ENCODE data around the gene RNF149.
"Not testable (repeated sequence)": the region's sequence is repeated elsewhere in the genome, so short reads cannot be mapped to it uniquely, and the experiment has no call there.

Gene RNF149

DNA sequence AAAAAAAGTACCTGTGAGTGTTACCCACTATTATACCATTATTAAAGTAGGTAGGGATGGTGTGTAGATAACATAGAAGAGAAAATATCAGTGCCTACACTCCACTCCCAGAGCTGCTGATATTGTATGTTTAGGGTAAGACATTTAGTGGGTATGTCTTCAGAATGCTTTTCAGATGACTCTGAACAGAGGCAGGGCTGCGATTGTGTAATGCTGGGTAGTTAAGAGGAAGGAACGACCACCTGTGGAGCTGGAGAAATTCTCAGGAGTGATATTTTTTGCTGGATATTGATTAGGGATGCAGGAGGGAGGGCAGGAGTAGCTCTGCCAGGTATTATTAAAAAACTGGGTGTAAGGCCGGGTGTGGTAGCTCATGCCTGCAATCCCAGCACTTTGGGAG lies 53.0 kb downstream of the RNF149 start:
- no peak for DNase-seq (ENCODE audit: low read depth in 2 of 2)

- no peak for DNase-seq (ENCODE audit: low read depth in 2 of 2)
Measured at GRCh38 chr2:101253703-101254450, 54.6 kb downstream of the RNF149 start.

DNA sequence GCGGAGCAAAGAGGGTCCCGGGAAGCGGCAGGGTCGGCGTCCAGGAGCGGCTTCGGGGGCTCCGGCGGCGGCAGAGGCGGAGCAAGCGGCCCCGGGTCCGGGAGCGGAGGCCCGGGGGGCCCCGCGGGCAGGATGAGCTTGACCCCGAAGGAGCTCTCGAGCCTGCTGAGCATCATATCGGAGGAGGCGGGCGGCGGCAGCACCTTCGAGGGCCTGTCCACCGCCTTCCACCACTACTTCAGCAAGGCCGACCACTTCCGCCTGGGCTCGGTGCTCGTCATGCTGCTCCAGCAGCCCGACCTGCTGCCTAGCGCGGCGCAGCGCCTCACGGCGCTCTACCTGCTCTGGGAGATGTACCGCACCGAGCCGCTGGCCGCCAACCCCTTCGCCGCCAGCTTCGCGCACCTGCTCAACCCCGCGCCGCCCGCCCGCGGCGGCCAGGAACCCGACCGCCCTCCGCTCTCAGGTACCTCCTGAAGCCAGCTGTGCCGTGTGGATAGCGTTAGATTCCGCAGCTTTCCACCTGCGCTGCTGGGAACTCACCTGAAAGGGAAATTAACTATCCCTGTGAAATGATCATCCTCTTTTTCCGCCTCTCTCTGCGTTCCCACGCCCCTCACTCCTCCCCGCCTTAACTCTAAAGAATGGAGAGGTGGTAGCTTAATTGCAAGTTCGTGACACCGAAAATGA lies 55.3 kb downstream of the RNF149 start:
- DNase-seq (ENCODE audit: low read depth in 2 of 2): peak; percentile 62

DNA sequence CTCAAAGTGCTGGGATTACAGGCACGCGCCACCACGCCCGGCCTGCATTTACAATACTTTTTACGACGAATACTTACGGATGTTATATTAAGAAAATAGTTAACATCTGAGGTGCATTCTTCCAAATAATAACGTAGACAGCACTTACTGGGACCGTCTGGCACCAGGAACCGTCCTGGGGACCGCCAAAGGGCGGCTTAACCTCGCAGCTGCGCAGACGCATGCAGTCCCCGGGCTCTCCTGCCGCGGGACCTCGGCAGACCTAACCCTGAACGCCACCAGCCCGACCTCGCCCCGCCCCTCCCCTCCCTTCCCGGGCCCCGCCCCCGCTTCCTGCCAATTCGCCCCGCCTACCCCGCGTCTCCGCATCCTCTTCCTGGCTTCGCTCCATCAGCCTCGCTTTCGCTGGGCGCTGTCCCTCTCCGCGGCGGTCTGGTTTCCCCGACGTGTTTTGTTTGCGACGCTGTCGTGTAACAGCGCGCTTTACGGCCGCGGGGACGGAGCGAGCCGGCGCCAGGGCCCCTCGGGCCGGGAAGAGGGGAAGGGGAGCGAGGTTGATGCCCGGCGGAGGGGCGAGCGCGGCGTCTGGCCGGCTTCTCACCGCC lies 56.0 kb downstream of the RNF149 start, which contains the start of gene CNOT11:
CNOT11 (plus strand) TSS at position 479 of the 605 bp plus-strand sequence; CDS start at position 558, 79 bp downstream.
- DNase-seq (ENCODE audit: low read depth in 2 of 2): peak; percentile 98 to 99

DNA sequence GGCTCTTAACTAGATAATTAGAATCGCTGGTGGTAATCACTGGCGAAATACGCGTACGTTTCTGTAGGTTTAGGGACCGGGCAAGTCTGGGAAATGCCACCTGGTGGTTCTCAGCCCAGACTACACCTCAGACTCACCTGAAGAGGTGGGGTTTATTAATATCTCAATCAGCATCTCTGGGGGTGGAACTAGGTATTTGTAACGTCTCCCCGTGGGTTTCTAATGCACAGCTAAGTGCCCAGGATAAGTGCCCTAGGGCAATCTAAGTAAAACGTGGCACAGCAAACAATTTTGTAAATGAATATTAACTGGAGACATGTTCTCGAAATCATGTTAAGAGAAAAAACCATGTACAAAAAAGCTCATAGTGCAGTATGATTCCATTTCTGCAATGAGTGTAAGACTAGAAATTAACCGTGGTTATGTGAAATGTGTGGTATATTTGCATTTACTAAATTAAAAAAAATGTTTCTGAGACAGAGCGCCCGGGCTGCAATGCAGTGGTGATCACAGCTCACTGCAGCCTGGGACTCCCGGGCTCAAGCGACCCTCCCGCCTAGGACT lies 56.6 kb downstream of the RNF149 start:
- no peak for DNase-seq (ENCODE audit: low read depth in 2 of 2)

DNA sequence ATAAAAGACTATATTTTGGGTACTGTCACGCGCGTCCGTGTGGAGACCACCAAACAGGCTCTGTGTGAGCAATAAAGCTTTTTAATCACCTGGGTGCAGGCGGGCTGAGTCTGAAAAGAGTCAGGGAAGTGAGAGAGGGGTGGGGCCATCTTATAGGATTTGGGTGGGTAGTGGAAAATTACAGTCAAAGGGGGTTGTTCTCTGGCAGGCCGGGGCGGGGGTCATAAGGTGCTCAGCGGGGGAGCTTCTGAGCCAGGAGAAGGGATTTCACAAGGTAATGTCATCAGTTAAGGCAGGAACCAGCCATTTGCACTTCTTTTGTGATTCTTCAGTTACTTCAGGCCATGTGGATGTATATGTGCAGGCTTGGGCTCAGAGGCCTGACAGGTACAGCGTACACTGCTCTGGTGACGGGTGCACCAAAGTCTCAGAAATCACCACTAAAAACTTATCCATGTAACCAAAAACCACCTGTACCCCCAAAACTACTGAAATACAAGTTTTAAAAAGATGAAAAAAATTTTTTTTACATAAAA lies 57.2 kb downstream of the RNF149 start:
- DNase-seq (ENCODE audit: low read depth in 2 of 2): not testable (repeated sequence)

GRCh38 chr2:101249826-101250225 lies 58.7 kb downstream of the RNF149 start:
- DNase-seq (ENCODE audit: low read depth in 2 of 2): no peak

DNA sequence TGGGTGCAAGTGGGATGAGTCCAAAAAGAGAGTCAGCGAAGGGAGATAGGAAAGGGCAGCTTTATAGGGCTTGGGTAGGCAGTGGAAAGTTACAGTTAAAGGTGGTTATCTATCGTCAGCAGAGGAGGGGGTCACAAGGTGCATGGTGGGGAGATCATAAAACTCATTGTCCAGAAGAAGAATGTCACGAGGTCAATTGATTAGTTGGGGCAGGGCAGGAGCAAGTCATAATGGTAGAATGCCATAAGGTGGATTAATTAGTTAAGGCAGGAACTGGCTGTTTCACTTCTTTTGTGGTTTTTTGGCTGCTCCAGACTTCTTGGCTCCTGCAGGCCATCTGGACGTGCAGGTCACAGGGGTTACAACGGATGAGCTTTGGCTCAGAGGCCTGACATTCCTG lies 59.7 kb downstream of the RNF149 start:
- DNase-seq (ENCODE audit: low read depth in 2 of 2): not testable (repeated sequence)

- DNase-seq (ENCODE audit: low read depth in 2 of 2): not testable (repeated sequence)
Measured at GRCh38 chr2:101245468-101245867, 63.0 kb downstream of the RNF149 start.

DNA sequence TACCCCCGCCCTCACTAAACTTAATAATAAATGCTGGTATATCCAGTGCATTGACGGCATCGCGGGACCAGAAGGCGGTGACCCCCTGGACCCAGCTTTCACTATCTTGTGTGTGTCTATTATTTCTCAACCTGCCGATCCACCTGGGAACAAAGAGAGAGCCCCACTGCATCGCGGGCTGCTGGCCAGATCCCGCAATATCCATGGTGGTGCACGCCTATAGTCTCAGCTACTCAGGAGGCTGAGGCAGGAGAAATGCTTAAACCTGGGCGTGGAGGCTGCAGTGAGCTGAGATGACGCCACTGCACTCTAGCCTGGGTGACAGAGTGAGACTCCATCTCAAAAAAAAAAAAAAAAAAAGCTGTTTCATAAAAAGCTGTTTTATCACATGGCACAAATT lies 63.6 kb downstream of the RNF149 start:
- not testable (repeated sequence) for DNase-seq (ENCODE audit: low read depth in 2 of 2)

- DNase-seq (ENCODE audit: low read depth in 2 of 2): not testable (repeated sequence)
Measured at GRCh38 chr2:101244373-101244772, 64.1 kb downstream of the RNF149 start.

- no peak for DNase-seq (ENCODE audit: low read depth in 2 of 2)
Measured at GRCh38 chr2:101241158-101241557, 67.3 kb downstream of the RNF149 start.

GRCh38 chr2:101240694-101241093 lies 67.8 kb downstream of the RNF149 start:
- not testable (repeated sequence) for DNase-seq (ENCODE audit: low read depth in 2 of 2)

GRCh38 chr2:101239760-101240118 lies 68.8 kb downstream of the RNF149 start:
- not testable (repeated sequence) for DNase-seq (ENCODE audit: low read depth in 2 of 2)

GRCh38 chr2:101238930-101239759 lies 69.4 kb downstream of the RNF149 start:
- no peak for DNase-seq (ENCODE audit: low read depth in 2 of 2)

DNA sequence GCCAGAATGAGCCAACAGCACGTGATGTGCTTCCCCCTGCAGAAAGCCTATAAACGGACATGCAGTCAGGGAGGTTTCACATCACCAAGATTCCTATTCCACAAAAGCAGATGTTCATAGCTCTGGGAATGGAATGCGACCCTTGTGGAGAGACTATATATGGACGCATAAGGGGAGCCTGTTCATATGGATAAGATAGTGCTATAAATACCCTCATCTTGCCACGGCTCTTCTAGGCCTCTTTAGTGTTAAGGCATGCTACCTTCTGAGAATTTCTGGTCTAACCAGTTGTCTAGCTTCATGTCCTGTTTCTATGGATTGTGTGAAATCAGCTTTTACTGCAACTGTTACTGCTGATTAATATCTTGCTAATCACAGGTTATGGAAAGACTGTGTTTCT lies 70.6 kb downstream of the RNF149 start:
- not testable (repeated sequence) for DNase-seq (ENCODE audit: low read depth in 2 of 2)

DNA sequence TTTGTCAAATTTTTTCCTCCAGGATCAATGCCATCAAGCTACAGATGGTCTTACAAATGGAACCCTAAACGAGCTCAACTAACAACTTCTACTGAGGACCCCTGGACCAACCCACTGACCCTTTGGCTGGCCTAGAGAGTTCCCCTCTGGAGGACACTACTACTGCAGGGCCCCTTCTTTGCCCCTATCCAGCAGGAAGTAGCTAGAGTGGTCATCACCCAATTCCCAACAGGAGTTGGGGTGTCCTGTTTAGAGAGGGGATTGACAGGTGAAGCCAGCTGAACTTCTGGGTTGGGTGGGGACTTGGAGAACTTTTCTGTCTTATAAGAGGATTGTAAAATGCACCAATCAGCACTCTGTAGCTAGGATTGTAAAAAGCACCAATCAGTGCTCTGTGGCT lies 72.5 kb downstream of the RNF149 start:
- not testable (repeated sequence) for DNase-seq (ENCODE audit: low read depth in 2 of 2)

- DNase-seq (ENCODE audit: low read depth in 2 of 2): no peak
Measured at GRCh38 chr2:101234169-101234938, 74.1 kb downstream of the RNF149 start.

DNA sequence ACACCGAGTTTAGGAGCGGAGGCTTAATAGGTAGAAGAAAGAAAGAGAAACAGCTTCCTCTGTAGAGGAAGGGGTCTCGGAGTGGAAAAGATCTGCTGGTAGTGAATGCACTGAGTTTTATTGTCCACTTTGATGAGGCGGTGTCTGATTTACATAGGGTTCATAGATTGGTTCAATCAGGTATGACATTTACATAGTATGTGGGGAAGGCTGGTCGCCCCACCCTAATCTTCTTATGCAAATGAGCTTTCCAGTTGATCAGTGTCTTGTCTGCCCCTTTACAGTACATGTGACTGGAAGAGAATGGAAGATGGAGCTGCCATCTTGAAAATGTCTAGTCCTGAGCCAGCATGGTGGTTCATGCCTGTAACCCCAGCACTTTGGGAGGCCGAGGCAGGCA lies 75.7 kb downstream of the RNF149 start:
- no peak for DNase-seq (ENCODE audit: low read depth in 2 of 2)

DNA sequence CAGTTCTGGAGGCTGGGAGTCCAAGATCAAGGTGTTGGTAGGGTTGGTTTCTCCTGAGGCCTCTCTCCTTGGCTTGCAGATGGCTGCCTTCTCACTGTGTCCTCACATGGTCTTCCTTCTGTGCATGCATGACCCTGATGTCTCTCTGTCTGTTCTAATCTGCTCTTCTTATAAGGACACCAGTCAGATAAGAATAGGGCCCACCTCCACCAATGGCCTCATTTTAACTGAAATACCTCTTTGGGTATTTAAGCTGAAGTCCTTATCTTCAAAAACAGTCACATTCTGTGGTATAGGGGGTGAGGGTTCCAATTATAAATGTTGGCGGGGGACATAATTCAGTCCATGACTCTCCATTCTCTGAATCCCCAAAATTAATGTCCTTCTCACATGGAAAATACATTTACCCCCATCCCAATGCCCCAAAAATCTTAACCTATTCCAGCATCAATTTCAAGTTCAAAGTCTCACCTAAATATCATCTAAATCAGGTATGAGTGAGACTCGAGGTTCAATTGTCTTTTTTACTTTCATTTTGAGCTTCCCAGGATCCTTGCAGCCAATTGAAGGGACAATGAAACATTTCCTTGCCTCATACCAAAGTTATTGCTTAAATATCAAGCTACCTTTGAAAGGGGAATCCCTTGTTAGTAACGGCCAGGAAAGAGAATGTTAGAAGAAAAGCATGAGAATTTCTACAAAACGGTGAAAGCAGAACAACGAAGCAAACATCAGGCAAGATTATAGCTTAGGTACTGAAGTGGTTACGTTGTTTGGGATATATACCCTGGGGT lies 76.4 kb downstream of the RNF149 start:
- DNase-seq (ENCODE audit: low read depth in 2 of 2): no peak
